Measurements from ENCODE around the gene TASP1.
A peak's percentile ranks its signal among the peaks of the same experiment; 100 is the strongest.
"Not testable (repeated sequence)": the region's sequence is repeated elsewhere in the genome, so short reads cannot be mapped to it uniquely, and the experiment has no call there.

Gene TASP1

DNA sequence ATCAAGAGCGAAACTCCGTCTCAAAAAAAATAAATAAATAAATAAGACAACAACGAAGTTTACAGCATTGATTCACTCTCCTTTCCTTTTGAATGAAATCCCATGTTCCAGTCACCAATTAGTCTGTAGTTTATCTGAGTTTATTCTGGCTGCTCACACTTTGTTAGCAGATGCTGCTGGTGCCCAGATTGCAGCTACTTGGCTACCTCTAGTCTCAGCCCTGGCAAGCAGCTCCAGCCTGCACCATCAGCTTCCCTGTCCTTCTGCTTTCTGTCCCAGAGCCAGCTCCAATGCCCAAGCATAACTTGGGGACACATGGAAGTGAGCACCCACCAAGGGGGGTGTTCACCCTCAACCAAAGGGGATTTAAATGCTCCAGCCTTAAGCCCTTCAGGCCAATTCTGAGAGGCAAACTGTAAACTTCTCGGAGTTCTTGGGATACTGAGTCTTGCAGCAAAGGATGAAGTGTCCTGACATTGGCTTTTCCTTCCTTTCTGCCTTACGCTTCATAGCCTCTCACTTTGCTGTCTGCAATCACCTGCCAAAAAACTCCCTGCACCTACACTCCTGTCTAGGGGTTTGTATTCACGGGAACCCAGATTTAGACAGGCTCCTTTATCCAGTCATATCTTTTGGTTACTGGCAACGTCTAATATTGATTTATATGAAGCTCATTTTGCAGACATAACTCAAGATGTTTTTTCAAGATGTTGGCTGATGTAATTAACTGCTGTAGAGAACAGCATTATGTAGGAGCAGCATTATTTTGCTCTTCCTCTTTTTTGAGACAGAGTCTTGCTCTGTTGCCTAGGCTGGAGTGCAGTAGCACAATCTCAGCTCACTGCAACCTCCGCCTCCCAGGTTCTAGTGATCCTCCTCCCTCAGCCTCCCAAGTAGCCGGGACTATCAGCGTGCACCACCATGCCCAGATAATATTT lies 9.8 kb upstream of the TASP1 start:
- DNase-seq = no peak

DNA sequence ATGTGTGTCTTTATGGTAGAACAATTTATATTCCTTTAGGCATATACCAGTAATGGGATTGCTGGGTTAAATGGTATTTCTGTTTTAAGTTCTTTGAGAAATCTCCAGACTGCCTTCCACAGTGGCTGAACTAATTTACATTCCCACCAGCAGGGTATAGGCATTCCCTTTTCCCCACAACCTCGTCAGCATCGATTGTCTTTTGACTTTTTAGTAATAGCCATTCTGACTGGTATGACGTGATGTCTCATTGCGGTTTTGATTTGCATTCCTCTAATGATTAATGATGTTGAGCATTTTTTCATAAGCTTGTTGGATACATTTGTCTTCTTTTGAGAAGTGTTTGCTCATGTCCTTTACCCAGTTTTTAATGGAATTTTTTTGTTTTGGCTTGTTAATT lies 5.3 kb upstream of the TASP1 start:
- no peak for DNase-seq

DNA sequence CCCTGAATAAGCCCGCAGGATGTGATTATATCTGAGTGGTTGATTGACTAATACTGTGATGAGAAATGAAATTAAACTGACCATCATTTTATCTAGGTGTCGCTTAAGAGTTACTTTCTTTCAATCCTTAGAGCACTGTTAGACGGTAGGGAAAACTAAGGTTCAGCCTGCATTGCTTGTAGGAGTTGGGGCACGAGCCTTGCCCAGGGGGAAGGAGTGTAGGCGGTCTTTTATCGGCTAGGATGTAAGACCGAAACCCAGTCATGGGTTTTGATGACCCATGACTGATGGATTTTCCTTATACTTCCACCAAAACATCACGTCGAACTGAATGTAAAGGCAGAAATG lies 392 bp upstream of the TASP1 start:
- no peak for DNase-seq

DNA sequence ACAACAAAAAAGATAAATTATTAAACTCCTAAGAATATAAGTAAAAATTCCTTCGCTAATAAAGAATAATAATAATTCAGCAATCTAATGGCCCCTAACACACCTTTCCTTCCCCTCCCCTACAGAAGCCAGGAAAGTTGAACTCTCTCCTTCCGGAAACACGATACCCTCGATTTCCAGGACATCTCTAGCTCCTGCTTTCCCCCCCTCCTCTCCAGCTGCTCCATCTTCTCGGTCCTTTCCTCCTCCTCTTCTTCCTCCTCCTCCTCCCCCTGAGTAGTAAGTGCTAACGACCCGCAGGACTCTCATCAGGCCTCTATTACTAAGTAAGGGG lies 603 bp downstream of the TASP1 start:
- DNase-seq = no peak

DNA sequence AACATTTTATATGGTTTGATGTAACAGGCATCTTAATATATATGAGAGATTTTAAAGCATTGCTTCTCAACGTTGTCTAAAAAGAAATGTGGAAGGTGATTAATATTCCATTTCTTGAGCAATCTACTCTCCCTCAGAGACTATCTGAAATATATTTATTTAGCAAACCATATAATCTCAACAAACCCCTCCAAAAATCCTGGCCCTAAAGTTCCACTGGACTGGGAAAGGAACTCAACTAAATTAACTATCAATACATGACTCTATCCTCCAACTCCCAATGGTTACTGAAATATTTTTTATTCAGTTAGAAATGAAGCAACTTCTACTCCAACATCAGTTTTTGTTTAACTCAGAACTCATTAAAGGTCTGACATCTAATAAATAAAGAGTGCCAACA lies 6.3 kb downstream of the TASP1 start:
- DNase-seq = no peak

DNA sequence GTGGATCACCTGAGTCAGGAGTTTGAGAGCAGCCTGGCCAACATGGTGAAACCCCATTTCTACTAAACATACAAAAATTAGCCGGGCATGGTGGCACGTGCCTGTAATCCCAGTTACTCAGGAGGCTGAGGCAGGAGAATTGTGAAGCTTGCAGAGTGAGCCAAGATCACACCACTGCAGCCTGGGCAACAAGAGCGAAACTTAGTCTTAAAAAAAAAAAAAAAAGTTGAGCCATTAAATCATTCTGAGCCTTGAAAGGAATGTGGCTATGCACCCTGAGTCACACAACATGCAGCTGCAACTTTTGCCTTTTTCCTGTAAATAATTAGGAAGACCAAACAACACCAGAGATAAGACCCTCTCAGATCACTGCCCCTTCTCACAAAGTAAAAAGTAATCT lies 11.2 kb downstream of the TASP1 start:
- DNase-seq = not testable (repeated sequence)

DNA sequence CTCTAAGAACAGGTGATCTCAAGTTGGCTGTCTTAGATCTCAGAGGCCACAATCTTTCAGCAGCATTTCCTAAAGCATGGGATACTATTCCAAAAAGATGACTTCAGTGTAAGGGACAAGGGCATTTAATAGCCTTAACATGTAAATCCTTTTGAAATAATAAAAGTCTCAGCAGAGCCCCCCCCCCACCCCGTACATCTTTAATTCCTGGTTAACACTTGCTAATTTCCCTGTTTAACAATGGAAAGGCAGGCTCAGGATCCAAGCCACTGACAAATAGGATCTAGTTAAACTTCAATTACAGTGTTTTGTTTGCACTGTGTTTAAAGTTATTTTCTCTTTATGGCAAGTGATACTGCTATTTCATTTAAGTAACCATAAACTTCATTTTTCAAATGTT lies 12.0 kb downstream of the TASP1 start:
- no peak for DNase-seq

DNA sequence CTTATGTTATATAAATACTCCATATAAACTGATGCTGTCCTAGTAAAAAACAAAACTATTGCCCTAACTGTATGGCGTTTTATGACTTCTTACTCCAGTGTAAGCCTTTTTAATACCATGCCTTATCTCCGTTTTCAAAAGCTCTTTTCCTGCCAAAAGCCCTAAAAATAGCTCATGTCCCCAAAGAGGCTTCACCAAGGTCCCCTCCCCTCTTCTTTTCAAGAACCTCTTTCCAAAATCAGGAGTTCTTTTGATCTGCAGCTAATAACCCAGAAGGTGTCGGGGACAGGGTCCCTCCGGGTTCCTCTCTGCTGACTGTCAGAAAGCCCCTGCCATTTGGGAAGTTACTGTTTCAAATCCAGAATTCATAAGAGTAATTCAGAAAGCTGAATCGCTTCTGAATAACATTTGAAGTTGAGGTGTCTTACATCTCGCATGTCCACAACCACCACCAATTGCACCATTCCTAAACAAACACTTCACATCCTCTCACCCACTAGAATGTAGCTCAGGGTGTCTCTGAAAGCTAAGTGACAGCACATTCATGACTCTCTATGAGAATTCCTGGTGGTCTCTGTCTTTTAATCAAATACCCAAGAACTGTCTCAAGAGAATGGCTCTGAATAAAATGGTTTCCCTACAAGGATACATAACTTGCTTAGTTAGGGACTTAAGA lies 13.3 kb downstream of the TASP1 start:
- DNase-seq = no peak

DNA sequence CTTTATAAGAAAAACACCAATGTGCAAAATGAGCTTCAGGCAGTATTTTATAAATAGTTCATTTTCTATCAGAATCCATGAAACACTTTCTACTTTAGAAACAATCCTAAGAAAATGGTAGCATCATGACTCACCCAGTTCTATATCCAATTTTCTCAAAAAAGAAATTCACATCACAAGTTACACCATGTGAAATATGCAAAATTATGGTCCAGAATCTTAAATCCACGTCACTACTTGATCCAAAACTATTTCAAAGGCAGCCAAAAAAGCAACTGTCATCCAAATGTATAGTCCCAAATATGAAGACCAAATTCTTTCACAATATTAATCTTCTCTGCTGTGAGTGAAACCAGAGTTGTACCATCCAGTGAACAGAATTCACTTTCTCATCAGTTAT lies 19.3 kb downstream of the TASP1 start:
- not testable (repeated sequence) for DNase-seq

DNA sequence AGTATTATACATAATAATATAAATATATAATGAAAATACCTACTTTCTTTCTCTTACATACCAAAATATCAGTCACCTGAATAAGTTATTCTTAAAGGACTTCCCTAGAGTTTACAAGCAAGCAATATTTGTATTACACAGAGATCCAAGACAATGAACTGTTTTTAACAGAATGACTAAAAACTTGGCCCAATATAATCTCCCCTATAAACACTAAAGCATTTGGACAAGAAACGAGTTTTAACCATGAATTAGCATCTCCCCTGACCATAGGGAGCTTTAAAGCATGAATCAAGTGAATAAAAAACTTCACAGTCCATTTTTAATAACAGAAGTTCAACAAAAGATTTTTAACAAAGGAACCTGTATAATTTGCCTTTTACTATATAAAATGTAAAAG lies 20.3 kb downstream of the TASP1 start:
- DNase-seq = not testable (repeated sequence)

DNA sequence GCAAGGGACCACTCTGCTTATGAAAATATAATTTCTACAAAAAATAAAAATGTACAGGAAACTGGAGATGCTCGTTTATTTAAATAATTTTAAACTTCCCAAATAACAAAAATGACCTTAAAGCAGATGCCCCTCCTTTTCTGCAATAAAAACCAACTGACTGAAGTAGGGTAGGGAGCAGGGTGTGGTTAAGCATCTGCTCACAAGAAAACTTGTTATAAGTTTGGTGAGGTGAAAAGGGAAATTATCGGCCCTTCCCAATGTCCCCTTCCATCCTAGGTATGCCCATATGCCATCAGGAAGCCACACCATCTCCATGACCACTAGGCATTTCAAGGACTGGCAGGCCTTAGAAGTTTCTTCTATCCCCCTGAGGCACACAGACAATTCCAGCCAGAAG lies 21.1 kb downstream of the TASP1 start:
- DNase-seq = not testable (repeated sequence)

DNA sequence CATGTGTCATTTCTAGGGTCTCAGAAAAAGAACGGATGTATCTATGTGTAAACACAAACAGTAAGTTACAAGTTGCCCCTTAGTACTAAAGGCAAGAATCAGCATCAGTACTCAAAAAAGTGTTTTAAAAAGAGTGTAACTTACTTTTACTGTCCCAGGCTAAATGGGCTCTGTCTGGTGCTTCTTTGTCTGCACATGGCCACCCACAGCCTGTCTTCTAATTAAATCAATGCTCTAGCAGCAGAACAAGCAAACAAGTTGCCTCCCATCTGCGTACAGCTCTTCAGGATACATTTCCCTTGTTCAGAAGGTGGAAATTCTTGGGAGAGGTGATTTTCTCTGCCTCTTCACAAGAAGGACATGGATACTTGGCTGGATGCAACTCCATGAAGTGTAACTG lies 22.0 kb downstream of the TASP1 start:
- DNase-seq = not testable (repeated sequence)

DNA sequence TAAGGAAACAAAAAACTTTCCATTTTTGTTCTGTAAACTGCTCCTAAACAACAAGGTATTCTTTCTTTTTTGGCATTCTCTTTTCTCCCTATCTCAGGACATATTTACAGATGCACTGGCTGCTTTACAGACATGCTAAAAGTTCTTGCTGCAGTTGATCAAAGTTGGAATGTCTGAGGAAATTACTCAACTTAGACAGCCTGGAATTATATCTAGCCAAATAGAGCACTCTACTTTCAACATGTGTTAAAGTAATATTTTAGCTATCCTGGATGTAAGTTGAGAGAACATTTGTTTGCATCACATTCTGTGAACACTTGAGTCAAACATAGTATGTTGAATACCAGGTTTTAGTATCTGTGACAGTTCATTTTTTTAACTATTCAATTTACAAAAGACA lies 24.8 kb downstream of the TASP1 start:
- no peak for DNase-seq

DNA sequence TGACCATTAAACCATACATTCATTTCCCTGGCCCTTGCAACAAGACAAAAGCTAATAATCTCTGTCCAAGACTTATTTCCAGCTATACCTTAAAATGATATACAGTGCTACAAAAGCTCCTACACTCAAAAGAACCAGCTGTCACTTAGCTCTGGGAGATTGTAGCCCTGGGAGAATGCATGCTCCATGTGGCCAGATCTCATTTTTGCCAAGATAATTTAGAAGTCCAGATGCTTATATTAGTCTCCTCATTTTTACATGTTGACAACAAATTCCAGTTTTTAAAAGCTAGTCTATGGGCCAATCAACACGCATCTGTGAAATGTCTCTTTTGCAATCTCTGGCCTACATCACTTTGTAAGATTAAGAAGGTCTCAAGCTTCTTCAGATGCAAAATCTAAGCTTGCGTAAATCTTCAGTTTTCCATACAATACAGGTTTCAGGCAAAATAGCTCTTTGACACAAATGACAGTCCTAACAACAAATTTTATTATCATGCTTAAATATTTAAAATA lies 27.1 kb downstream of the TASP1 start:
- DNase-seq = no peak

DNA sequence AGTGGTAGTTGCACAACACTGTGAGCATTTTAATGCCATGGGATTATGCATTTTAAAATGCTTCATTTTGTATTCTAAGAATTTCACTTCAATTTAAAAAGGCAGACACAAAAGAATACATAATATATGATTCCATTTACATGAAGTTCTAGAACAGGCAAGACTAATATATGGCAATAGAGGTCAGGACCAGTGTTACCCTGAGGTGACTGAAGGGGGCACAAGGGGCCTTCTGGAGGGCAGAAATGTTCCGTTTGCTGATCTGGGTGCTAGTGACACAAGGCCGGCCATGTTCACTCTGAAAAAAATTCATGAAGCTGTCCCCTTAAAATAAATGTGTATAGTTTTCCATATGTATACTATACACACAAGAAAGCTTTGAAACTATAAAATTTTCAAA lies 28.5 kb downstream of the TASP1 start:
- DNase-seq = peak; percentile 2

DNA sequence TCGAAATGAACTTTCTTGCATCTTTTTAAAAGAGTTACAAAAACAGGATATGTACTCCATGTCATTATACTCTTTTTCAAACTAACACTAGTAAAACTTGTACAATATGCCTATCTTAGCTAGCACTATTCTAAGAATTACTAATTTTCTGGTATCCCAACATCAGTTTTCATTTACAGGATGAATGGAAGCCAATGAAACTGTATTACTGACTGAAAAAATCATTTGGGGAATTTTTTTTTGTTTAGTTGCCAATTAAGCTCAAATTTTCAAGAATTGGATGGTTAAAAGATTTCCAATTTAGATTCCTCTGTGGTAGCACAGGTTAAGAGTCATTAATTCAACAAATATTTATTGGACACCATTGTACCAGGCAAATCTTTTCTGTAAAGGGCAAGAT lies 30.7 kb downstream of the TASP1 start:
- no peak for DNase-seq

DNA sequence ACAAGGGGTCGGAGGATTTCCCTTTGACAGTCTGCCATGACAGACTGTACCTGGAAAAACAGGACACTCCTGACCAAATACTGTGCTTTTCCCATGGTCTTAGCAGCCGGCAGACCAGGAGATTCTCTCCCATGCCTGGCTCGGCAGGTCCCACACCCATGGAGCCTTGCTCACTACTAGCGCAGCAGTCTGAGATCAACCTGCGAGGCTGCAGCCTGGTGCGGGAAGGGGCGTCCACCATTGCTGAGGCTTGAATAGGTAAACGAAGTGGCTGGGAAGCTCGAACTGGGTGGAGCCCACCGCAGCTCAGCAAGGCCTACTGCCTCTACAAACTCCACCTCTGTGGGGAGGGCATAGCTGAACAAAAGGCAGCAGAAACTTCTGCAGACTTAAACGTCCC lies 45.3 kb downstream of the TASP1 start:
- not testable (repeated sequence) for DNase-seq

DNA sequence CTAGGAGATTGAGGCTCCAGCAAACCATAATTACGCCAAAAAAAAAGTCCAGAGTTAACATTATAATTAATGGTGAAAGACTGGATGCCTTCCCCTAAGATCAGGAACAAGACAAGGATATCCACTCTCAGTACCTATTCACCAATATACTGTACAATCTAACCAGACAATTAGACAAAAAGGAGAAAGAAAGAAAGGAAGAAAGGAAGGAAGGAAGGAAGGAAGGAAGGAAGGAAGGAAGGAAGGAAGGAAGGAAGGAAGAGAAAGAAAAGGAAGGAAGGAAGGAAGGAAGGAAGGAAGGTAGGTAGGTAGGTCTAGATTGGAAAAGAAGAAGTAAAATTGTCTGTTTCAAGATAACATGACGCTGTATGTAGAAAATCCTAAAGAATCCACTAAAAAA lies 50.7 kb downstream of the TASP1 start:
- DNase-seq = no peak

DNA sequence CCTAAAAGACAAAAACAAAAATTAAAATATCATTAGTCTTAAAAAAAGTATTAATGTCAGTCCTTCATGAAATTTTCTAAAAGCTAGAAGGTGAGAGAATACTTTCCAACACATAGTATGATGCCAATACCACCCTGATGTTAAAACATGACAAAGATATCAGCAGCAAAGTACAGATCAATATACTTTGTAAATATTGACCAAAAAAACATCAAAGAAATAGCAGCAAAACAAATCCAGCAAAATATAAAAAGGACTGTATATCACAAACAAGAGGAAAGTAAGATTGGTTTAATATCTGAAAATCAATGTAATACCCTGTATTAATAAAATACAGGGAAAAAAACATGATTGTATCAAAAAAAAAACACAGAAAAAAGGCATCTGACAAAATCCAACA lies 51.4 kb downstream of the TASP1 start:
- DNase-seq = no peak

DNA sequence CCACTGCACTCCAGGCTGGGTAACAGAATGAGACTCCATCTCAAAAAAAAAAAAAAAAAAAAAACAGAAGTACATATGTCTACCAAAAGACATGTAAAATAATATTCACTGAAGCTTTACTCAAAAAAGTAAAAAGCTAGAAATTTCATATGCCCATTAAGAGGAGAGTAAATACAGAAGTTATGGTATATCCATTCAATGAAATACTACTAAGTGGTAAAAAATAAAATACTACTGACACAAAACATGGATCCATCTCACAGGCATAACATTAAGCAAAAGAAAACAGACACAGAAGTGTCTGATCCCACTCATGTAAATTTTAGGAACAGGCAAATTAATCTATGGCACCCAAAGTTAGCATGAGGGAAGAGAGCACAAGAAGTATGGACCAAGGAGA lies 52.6 kb downstream of the TASP1 start:
- DNase-seq = no peak

DNA sequence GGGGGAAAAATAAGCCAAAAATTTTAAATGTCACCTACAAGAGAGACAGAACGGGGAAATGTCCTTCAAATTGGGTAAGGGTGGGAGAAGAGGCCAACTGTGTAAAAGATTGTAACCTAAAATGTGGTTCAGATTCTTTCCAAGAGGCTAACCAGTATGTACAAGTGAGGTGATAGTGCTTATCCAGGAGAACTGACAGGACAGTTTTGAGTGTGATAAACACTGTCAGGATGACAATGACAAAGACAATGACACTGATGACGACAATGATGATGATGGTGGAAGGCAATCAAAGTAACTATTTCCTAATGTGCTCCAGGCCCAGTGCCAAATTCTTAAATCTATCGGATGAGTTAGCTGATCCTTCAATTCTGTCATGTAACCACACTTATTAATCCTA lies 57.3 kb downstream of the TASP1 start:
- no peak for DNase-seq

DNA sequence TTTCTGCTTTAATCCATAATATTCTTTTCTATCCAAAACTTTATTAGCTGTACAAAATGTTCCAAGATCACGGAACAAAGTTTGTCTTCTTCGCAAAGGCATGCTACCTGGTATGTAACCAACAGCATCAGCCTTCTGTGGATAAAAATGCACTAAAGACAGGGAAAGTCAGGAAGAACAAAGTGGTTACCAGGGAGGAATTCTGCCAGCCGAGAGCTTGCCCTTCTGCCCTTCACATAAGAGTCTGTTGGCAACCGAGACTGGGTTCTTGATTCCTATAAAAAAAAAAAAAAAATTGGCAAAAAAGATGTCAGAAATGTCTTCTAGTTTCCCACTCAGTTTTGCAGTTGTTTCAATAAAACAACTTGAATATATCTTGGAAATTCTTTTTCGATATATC lies 58.0 kb downstream of the TASP1 start:
- no peak for DNase-seq

DNA sequence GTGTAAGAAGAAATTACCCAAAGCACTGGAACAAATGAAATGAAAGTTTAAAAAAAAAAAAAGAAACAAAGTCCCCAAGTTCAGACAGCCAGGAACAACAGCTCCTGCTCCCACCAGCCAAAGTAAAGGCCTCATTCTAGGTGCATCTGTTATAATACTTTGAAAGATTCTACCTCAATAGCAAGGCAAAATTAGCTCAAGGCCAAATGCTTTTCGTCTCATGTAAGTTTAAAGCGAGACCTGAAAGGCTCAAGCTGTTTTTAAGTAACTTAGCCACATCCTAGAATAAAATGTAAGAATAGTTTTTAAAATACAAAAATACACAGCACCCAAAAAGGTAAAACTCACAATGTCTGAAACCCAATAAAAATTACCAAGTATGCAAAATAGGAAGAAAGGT lies 64.7 kb downstream of the TASP1 start:
- no peak for DNase-seq

DNA sequence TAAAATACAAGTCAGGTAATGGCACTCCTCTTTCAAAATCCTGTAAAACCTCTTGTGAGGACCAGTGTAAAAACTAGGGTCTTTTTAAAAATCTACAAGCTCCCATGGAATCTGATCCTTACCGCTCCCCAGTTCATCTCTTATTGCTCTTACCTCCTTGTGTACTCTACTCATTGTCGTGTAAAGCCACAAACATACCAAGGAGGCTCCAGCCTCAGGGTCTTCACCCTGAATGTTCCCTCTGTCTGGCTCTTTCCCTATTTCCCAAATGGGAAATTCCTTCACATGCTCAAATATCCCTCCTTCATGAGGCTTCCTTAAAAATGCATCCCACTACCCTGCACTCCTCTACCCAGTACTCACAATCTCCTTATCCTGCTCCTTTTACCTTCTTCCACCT lies 67.1 kb downstream of the TASP1 start:
- no peak for DNase-seq

DNA sequence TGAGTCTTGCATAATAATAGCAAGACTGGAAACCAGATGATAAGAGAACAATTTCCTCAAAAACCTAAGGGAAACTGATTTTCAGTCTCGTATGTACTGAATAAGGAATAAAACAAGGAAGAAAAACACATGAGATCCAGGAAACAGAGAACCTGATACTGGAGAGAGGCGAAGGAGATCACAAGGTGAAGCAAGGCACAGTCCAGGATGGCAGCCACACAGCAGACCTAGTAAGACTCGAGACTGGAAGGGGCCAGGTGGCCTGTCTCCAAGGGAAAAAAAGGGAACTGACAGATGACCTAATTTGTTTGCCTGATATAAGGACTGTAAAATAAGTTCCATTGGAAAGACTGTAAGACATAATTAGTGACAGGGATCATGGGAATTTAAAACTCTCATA lies 71.1 kb downstream of the TASP1 start:
- no peak for DNase-seq
